ENCODE measurements around the gene FAM53A. TPM values are rescaled to one million over a fixed set of nuclear protein-coding genes. Genes with fewer than 3 reads are reported as not detected.

The FAM53A gene
- total and polyA plus RNA-seq, 2 of the 4 experiments (the other 2 are of a cell fraction) = 2.0 to 3.1 TPM

DNA sequence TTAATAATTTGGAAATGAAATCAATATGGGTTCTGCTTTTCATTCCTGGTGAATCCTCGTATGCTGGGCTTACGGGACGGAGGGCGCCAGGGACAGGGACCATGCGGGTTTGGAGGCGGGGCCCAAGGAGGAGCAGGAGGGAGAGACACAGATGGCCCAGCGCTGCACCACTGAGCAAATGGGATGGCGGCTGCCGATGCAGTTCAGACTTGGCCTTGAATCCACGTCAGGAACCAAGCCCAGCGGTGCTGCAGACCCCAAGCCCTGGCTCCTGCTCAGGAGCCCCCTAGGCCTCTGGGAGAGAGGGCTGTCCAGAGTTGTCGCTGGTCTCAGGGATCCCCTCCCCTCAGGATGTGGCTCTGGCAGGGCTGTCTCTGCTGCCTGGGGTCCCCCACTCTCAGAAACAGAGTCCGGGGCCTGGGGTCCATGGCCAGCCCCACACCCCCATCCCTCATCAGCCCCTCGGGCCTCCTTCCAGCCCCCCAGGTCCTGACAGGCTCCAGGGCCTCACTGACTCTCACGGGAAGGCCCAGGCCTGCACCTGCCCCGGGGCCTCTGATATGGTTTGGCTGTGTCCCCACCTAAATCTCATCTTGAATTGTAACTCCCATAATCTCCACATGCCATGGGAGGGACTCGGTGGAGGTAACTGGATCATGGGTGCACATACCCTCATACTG, 75.2 kb downstream of the FAM53A start (continued):
- TF ChIP-seq MAZ (IDR thresholded peaks at IDR 0.05; ENCODE audit: borderline replicate concordance, low read depth, low read length) (no peak), RFX5 (IDR thresholded peaks at IDR 0.05; ENCODE audit: low read depth, low read length) (no peak), RCOR1 (IDR thresholded peaks at IDR 0.05; ENCODE audit: insufficient replicate concordance, low read length) (no peak), MXI1 (IDR thresholded peaks at IDR 0.05; ENCODE audit: borderline replicate concordance, low read depth, low read length) (no peak), CHD1 (IDR thresholded peaks at IDR 0.05; ENCODE audit: low read depth, low read length) (no peak), NFE2L2 (IDR thresholded peaks at IDR 0.05; ENCODE audit: low read depth, low read length) (no peak)
